ENCODE results near the gene RYR3.

- TF ChIP-seq CTCF (IDR thresholded peaks at IDR 0.05; ENCODE audit: low read depth, low read length, poor library complexity, severe bottlenecking) (peak; percentile 90), EZH2phosphoT487 (IDR thresholded peaks at IDR 0.05; ENCODE audit: borderline replicate concordance, low read length) (no peak)
Observed at GRCh38 chr15:33700695-33701303, 390.0 kb downstream of the RYR3 start.

Data from DOHH2 (cell line).